Measurements from ENCODE around the gene GTF2H4. TPM values are rescaled to one million over a fixed set of nuclear protein-coding genes. Genes with fewer than 3 reads are reported as not detected.

The GTF2H4 gene
- total RNA-seq, 4 donors from 2014 or later = 9.5 to 34.4 (median 18.2) TPM

DNA sequence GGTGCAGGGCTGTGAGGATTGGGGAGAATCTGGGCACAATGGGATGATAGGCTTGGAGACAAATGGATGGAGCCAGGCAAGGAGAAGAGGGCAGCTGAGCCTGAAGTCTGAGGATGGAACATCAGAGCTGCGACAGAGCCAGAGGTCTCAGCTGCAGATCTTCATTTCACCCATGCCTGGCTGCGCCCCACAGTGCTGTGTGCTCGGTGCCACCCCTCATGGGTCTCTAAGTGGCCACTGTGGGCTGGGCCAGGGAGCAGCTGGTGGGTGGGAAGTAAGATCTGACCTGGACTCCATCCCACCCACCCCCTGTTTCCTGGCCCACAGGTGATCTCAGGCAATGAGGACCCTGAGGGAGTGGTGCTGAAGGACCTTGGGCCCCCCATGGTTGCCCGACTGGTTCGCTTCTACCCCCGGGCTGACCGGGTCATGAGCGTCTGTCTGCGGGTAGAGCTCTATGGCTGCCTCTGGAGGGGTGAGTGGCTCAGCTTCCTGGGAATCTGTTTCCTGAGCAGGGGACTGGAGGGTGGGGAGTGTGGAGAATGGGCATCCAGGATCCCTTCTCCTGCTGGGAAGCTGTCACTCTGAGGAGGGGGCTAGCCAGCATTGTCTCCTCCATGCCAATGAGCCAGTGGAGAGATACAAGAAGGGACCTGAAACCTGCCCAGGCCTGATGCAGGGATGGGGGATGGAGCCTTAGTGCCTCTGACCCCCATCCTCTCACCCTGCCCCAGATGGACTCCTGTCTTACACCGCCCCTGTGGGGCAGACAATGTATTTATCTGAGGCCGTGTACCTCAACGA lies 17.2 kb upstream of the GTF2H4 start:
- intact Hi-C loops (cut with DNase I) = no loop called here
- no peak overlapping the region for H3K4me3 ChIP-seq (replicated peaks in 1 of 3)
- H3K27ac ChIP-seq = no peak overlapping the region
- TF ChIP-seq, protein P1, sequence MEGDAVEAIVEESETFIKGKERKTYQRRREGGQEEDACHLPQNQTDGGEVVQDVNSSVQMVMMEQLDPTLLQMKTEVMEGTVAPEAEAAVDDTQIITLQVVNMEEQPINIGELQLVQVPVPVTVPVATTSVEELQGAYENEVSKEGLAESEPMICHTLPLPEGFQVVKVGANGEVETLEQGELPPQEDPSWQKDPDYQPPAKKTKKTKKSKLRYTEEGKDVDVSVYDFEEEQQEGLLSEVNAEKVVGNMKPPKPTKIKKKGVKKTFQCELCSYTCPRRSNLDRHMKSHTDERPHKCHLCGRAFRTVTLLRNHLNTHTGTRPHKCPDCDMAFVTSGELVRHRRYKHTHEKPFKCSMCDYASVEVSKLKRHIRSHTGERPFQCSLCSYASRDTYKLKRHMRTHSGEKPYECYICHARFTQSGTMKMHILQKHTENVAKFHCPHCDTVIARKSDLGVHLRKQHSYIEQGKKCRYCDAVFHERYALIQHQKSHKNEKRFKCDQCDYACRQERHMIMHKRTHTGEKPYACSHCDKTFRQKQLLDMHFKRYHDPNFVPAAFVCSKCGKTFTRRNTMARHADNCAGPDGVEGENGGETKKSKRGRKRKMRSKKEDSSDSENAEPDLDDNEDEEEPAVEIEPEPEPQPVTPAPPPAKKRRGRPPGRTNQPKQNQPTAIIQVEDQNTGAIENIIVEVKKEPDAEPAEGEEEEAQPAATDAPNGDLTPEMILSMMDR (IDR thresholded peaks at IDR 0.05) = no peak
- WGBS, 2 donors = 73 to 77% methylated on average over 10 to 12 of the region's 12 CpGs
- H3K27me3 ChIP-seq = no peaks in the 10 kb centered on the region
- H3K36me3 ChIP-seq = peaks cover 52 to 58% of the 10 kb centered on the region in 2 donors
- no peak for DNase-seq
- peaks cover 7 to 13% of the 10 kb centered on the region in 2 donors for H3K4me1 ChIP-seq
- no peaks in the 10 kb centered on the region for H3K9me3 ChIP-seq

DNA sequence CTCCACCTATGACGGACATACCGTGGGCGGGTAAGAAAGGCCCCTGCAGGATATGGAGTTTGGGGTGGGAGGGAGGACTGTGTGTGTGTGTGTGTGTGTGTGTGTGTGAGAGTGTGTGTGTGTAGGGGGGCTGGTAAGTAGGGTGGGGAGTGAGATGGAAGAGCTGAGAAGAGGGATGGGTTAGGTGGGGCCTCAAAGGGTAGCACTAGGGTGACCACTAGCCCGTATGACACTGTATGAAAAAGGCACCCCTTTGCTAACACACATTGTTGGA lies 16.6 kb upstream of the GTF2H4 start:
- 88 to 92% methylated on average over 4 of the region's 4 CpGs for WGBS, 2 donors

GRCh38 chr6:30891816-30892538 lies 16.0 kb upstream of the GTF2H4 start:
- H3K9me3 ChIP-seq = no peaks in the 10 kb centered on the region
- intact Hi-C loops (cut with DNase I) = no loop called here
- no peaks in the 10 kb centered on the region for H3K27me3 ChIP-seq
- H3K4me1 ChIP-seq = peaks cover 0 to 2% of the 10 kb centered on the region in 2 donors
- WGBS, 2 donors = 91 to 92% methylated on average over 18 to 20 of the region's 21 CpGs
- no peak for DNase-seq
- no peak for TF ChIP-seq POLR2A (IDR thresholded peaks at IDR 0.05)
- TF ChIP-seq, protein P1 (IDR thresholded peaks at IDR 0.05) = no peak
- no peak overlapping the region for H3K27ac ChIP-seq
- H3K4me3 ChIP-seq (replicated peaks in 1 of 3) = no peak overlapping the region
- peaks cover 60 to 66% of the 10 kb centered on the region in 2 donors for H3K36me3 ChIP-seq

More for the DNA sequence above, 16.6 kb upstream of the GTF2H4 start:
- peaks cover 2 to 8% of the 10 kb centered on the region in 2 donors for H3K4me1 ChIP-seq
- DNase-seq = no peak
- no peak overlapping the region for H3K27ac ChIP-seq
- no peak for TF ChIP-seq POLR2A (IDR thresholded peaks at IDR 0.05)
- TF ChIP-seq, protein P1 (IDR thresholded peaks at IDR 0.05) = no peak
- H3K27me3 ChIP-seq = no peaks in the 10 kb centered on the region
- H3K36me3 ChIP-seq = peaks cover 55 to 60% of the 10 kb centered on the region in 2 donors
- no peaks in the 10 kb centered on the region for H3K9me3 ChIP-seq
- no peak overlapping the region for H3K4me3 ChIP-seq (replicated peaks in 1 of 3)
- intact Hi-C loops (cut with DNase I) = no loop called here

GRCh38 chr6:30893001-30893591 lies 14.9 kb upstream of the GTF2H4 start:
- 89 to 92% methylated on average over 14 to 16 of the region's 16 CpGs for WGBS, 2 donors

More at GRCh38 chr6:30893001-30893591, 14.9 kb upstream of the GTF2H4 start:
- H3K4me1 ChIP-seq = no peaks in the 10 kb centered on the region
- no peaks in the 10 kb centered on the region for H3K9me3 ChIP-seq
- no peak for DNase-seq
- no peak overlapping the region for H3K27ac ChIP-seq
- no peak overlapping the region for H3K4me3 ChIP-seq (replicated peaks in 1 of 3)
- TF ChIP-seq, protein P1 (IDR thresholded peaks at IDR 0.05) = no peak
- TF ChIP-seq POLR2A (IDR thresholded peaks at IDR 0.05) = no peak
- intact Hi-C loops (cut with DNase I) = no loop called here
- no peaks in the 10 kb centered on the region for H3K27me3 ChIP-seq
- peaks cover 72 to 77% of the 10 kb centered on the region in 2 donors for H3K36me3 ChIP-seq

Data from thyroid gland (tissue), 4 donors.